Panc1 (cell line): ENCODE data around the gene SAMD4A. TPM values are rescaled to one million over a fixed set of nuclear protein-coding genes. Genes with fewer than 3 reads are reported as not detected.

ENCODE experiments used
- ATAC-seq: fragments of 200-7000 bp; cut with Tn5 transposase; 2 replicates; pipeline ENCODE4 v1.9.1; 2020; ENCODE audit warnings: mild to moderate bottlenecking, moderate library complexity
- BruUV-seq: library from RNA; stranded (reverse); fragments of 400-500 nt; replicated peaks from 2 replicates; lab custom pipeline; 2021; lab: Mats Ljungman, UMichigan
- CTCF ChIA-PET: fragments of 300-600 bp; sonication (Branson Sonifier 250); formaldehyde crosslinking; loops from one replicate; lab custom pipeline; 2022; ENCODE audit warnings: antibody characterized with exemption; lab: Charles Lee
- POLR2A ChIA-PET: fragments of 300-600 bp; sonication (Branson Sonifier 250); formaldehyde crosslinking; loops from one replicate; lab custom pipeline; 2022; ENCODE audit warnings: antibody characterized with exemption; lab: Charles Lee
- DNase-seq: peaks from one replicate; pipeline ENCODE4 v3.0.0-alpha.2; 2010; ENCODE audit warnings: low read depth, low spot score
- H3K27ac ChIP-seq: 2 replicates; pipeline ENCODE4 v1.5.1; 2011; ENCODE audit warnings: mild to moderate bottlenecking, low read length, inconsistent platforms
- H3K27me3 ChIP-seq: fragments of 200-500 bp; sonication (Bioruptor generic); 2 replicates; pipeline ENCODE4 v1.6.0; 2014; ENCODE audit warnings: low read length, inconsistent platforms; ENCODE audit not compliant: control insufficient read depth, insufficient read depth
- H3K36me3 ChIP-seq: fragments of 200-500 bp; sonication (Bioruptor generic); 2 replicates; pipeline ENCODE4 v1.5.1; 2014; ENCODE audit warnings: inconsistent platforms, mild to moderate bottlenecking, low read length, moderate library complexity; ENCODE audit not compliant: control insufficient read depth, insufficient read depth
- H3K4me1 ChIP-seq: 2 replicates; pipeline ENCODE4 v1.5.1; 2011; ENCODE audit warnings: inconsistent platforms, mild to moderate bottlenecking, low read length, moderate library complexity; ENCODE audit not compliant: control insufficient read depth, insufficient read depth
- H3K4me3 ChIP-seq, 2 experiments: 2 replicates each; pipeline ENCODE4 v1.5.1; 2011 to 2012; ENCODE audit warnings: low read depth in 2 of 2, low read length in 2 of 2, mild to moderate bottlenecking in 2 of 2, inconsistent platforms in 1 of 2, moderate library complexity in 1 of 2
- H3K9me3 ChIP-seq: fragments of 200-500 bp; sonication (Bioruptor generic); 2 replicates; pipeline ENCODE4 v1.5.1; 2014; ENCODE audit warnings: low read depth, mild to moderate bottlenecking, inconsistent platforms, low read length, moderate library complexity; ENCODE audit not compliant: control insufficient read depth, insufficient read depth
- CTCF ChIP-seq: fragments of 450-650 bp; IDR thresholded peaks from 2 replicates; pipeline ENCODE4 v1.5.1; 2017; ENCODE audit warnings: mild to moderate bottlenecking
- POLR2AphosphoS5 ChIP-seq: IDR thresholded peaks from 2 replicates; pipeline ENCODE4 v1.6.1; 2012; ENCODE audit warnings: mild to moderate bottlenecking, low read depth, low read length, moderate library complexity
- REST ChIP-seq, 2 experiments: IDR thresholded peaks; 2 replicates each; pipeline ENCODE4 v1.6.1; 2011 to 2012; ENCODE audit warnings: low read depth in 2 of 2, control low read depth in 1 of 2, low read length in 1 of 2, mild to moderate bottlenecking in 1 of 2, moderate library complexity in 1 of 2; ENCODE audit not compliant: insufficient read depth in 1 of 2
- SIN3A ChIP-seq: IDR thresholded peaks from 2 replicates; pipeline ENCODE4 v1.6.1; 2012; ENCODE audit warnings: low read depth, mild to moderate bottlenecking, low read length, moderate library complexity, borderline replicate concordance; ENCODE audit not compliant: insufficient read depth
- TCF7L2 ChIP-seq: IDR thresholded peaks from 2 replicates; pipeline ENCODE4 v1.6.1; 2011; ENCODE audit warnings: mild to moderate bottlenecking, low read depth, low read length, inconsistent platforms
- in situ Hi-C: cut with HindIII; loops from 2 replicates; pipeline ENCODE4 v1.10.0; 2016; ENCODE audit warnings: low sequenced_read_pairs, low pct_unique_long_range_greater_than_20kb
- intact Hi-C: fragments of 100-400 bp; cut with micrococcal nuclease; formaldehyde crosslinking; loops from one replicate; pipeline ENCODE4 v1.10.0; 2022; ENCODE audit not compliant: unreplicated experiment
- total RNA-seq: library from RNA; stranded (reverse); gene quantifications from one replicate; pipeline ENCODE4 v1.2.1, GENCODE V29; 2021; ENCODE audit not compliant: unreplicated experiment

SAMD4A gene
- total RNA-seq, 1 experiment from 2014 or later = 15.2 TPM

- POLR2A ChIA-PET = interaction anchor here (0.6 kb wide), 1 partner anchor 86 kb away, joined by 3 read pairs; no protein-coding TSS in a partner anchor
- CTCF ChIA-PET = interaction anchor here (0.6 kb wide), 1 partner anchor 84 kb away, joined by 3 read pairs; the partner anchor contains the start of gene SAMD4A
- in situ Hi-C loops (no loop called here), intact Hi-C loops (no loop called here)
- Histone ChIP-seq H3K27ac (peak overlapping the region; percentile 98), H3K27me3 (no peaks in the 10 kb centered on the region), H3K4me3 (peak overlapping the region; percentile 19 to 34), H3K4me1 (peaks cover 38% of the 10 kb centered on the region), H3K36me3 (no peaks in the 10 kb centered on the region), H3K9me3 (no peaks in the 10 kb centered on the region)
- ATAC-seq (peak; percentile 44; the same call in 1 of the 2 replicates), DNase-seq (no peak)
- no TSS peak for BruUV-seq
- TF ChIP-seq CTCF (no peak), REST (IDR thresholded peaks at IDR 0.05; ENCODE audit: insufficient read depth in 1 of 2, low read depth in 2 of 2, low read length in 1 of 2) (no peak), TCF7L2 (no peak), SIN3A (no peak), POLR2AphosphoS5 (no peak)
These were observed 84.0 kb downstream of the SAMD4A start for GRCh38 chr14:54650959-54651351.

GRCh38 chr14:54651649-54652048, 84.7 kb downstream of the SAMD4A start:
- H3K4me3 ChIP-seq = peak overlapping the region in 1 of 2 experiments; percentile 45; a peak in 2 of 4 replicates
- peaks cover 38% of the 10 kb centered on the region for H3K4me1 ChIP-seq
- TF ChIP-seq REST (IDR thresholded peaks at IDR 0.05; ENCODE audit: insufficient read depth in 1 of 2, low read depth in 2 of 2, low read length in 1 of 2) (no peak), TCF7L2 (no peak), SIN3A (no peak), CTCF (no peak), POLR2AphosphoS5 (no peak)
- POLR2A ChIA-PET = no interaction called here
- no peaks in the 10 kb centered on the region for H3K9me3 ChIP-seq
- ATAC-seq = peak; percentile 9; the same call in 1 of the 2 replicates
- intact Hi-C loops (no loop called here), in situ Hi-C loops (no loop called here)
- peak overlapping the region; percentile 98 for H3K27ac ChIP-seq
- CTCF ChIA-PET = interaction anchor here (0.7 kb wide), 1 partner anchor 97 kb away, joined by 5 read pairs; no protein-coding TSS in a partner anchor
- H3K36me3 ChIP-seq = no peaks in the 10 kb centered on the region
- no TSS peak for BruUV-seq
- no peaks in the 10 kb centered on the region for H3K27me3 ChIP-seq
- no peak for DNase-seq
